Stomach (tissue), 9 donors: Measurements from ENCODE around the gene SERPINB1. TPM values are rescaled to one million over a fixed set of nuclear protein-coding genes. Genes with fewer than 3 reads are reported as not detected.
"Not testable (repeated sequence)": the region's sequence is repeated elsewhere in the genome, so short reads cannot be mapped to it uniquely, and the experiment has no call there.

Experiments used
- DNase-seq, 2 donors: peaks; one replicate each; pipeline versions ENCODE4 v3.0.0 to v3.0.0-alpha.2; 2013 to 2019
- H3K27ac ChIP-seq, 5 donors: fragments of 200-600 bp in 4 of 5; sonication (generic) in 4 of 5; one replicate each; pipeline ENCODE4 v1.5.1; 2013 to 2019; ENCODE audit warnings: mild to moderate bottlenecking in 1 of 5, moderate library complexity in 1 of 5
- H3K27me3 ChIP-seq, 3 donors: fragments of 200-600 bp; sonication (generic); one replicate each; pipeline ENCODE4 v1.5.1; 2017 to 2019; ENCODE audit warnings: mixed run types in 1 of 3
- H3K36me3 ChIP-seq, 4 donors: fragments of 200-600 bp; sonication (generic); 1 replicate in 3 of 4; 2 replicates in 1 of 4; pipeline ENCODE4 v1.5.1; 2016 to 2019
- H3K4me1 ChIP-seq, 4 donors: fragments of 200-600 bp; sonication (generic); one replicate each; pipeline ENCODE4 v1.5.1; 2016 to 2019
- H3K4me3 ChIP-seq, 4 donors: fragments of 200-600 bp; sonication (generic) in 3 of 4; one replicate each; pipeline ENCODE4 v1.5.1; 2016 to 2019; ENCODE audit warnings: mild to moderate bottlenecking in 1 of 4
- H3K9me3 ChIP-seq, 4 donors: fragments of 200-600 bp; sonication (generic); one replicate each; pipeline ENCODE4 v1.5.1; 2016 to 2019
- EP300 ChIP-seq: sonication (generic); formaldehyde crosslinking; IDR thresholded peaks from one replicate; pipeline ENCODE4 v1.6.1; 2017; ENCODE audit warnings: antibody characterized with exemption
- POLR2A ChIP-seq, 4 donors: fragments of 450-650 bp; IDR thresholded peaks; one replicate each; pipeline ENCODE4 v1.6.1; 2016; ENCODE audit warnings: antibody characterized with exemption in 4 of 4, control low read depth in 2 of 4, mild to moderate bottlenecking in 1 of 4, moderate library complexity in 1 of 4
- POLR2AphosphoS5 ChIP-seq, 3 donors: sonication (generic); formaldehyde crosslinking; IDR thresholded peaks; one replicate each; pipeline ENCODE4 v1.6.1; 2016; ENCODE audit warnings: antibody characterized with exemption in 3 of 3
- WGBS, 5 donors: extraction: QIAGEN DNeasy Blood & Tissue Kit in 3 of 5; methylation state at CpG; one replicate each; pipeline versions ENCODE4 v1.1.5 to v1.1.7; 2013 to 2018; 5-methylcytosine and 5-hydroxymethylcytosine counted together
- intact Hi-C: fragments of 100-400 bp; cut with DNase I; formaldehyde crosslinking; loops from one replicate; pipeline ENCODE4 v1.15.1; 2023; ENCODE audit warnings: low total_unique reads
- polyA plus RNA-seq, 3 donors: library from polyadenylated mRNA; stranded (reverse); fragments of 200-250 nt; gene quantifications; one replicate each; pipeline ENCODE4 v1.2.3, GENCODE V29; 2013
- total RNA-seq, 5 donors: library from RNA; depleted of rRNA; stranded (reverse); fragments of >200 nt; gene quantifications; one replicate each; pipeline versions ENCODE4 v1.1.0 to v1.2.3, GENCODE V29; 2014 to 2016
- TF ChIP-seq, protein P1 (sequence below), 7 experiments: fragments of 450-650 bp in 4 of 7; fragments of 200-600 bp in 3 of 7; sonication (generic) in 3 of 7; IDR thresholded peaks; one replicate each; pipeline ENCODE4 v1.5.1; 2016 to 2019; ENCODE audit warnings: antibody characterized with exemption in 7 of 7, control low read depth in 2 of 7, mild to moderate bottlenecking in 1 of 7
- donor health status: healthy with polysubstance abuse.
- donor health status: Bipolar disorder and iron deficiency.
- donor health status: healthy.

The SERPINB1 gene
- total and polyA plus RNA-seq, 8 donors = 10.3 to 146 (median 102) TPM

DNA sequence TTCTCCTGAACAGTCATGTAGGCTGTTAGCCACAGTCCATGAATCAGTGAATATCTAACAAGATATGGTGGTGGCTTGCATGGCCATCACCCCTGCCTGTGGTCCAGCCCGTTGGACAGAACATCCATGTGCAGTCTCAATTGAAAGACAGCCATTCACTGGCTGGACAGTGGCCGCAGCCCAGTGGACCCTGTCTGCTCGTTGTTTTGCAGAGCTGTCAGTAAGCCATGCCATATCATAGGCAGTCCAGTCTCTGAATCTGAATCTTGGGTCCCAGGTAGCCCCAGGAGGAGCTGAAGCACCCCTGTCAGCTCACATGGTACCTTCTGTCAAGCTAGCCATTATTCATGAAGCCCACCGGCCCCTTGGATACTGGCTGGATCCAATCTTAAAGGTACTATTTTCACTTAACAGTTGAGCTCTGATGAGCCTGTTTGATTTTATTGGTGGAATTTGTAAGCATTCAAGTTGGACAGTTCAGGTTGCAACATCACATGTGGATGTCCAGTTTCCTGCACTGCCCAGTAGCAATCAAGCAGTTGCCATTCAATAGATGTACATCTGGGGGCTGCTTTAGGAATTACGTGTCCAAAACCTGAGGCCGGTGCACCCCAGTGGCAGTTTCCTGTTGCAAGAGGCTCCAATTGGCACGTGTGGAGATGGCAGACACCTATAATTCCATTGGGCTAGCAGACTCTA, 37.8 kb downstream of the SERPINB1 start:
- H3K4me1 ChIP-seq = peaks cover 0 to 24% (median 12%) of the 10 kb centered on the region in 4 donors
- H3K27me3 ChIP-seq = no peaks in the 10 kb centered on the region
- H3K4me3 ChIP-seq = no peak overlapping the region
- 85 to 91% (median 87%) methylated on average over 7 of the region's 7 CpGs for WGBS, 5 donors
- no peaks in the 10 kb centered on the region for H3K9me3 ChIP-seq
- TF ChIP-seq EP300 (no peak), POLR2A (IDR thresholded peaks at IDR 0.05) (no peak), POLR2AphosphoS5 (IDR thresholded peaks at IDR 0.05) (no peak)
- TF ChIP-seq, protein P1, sequence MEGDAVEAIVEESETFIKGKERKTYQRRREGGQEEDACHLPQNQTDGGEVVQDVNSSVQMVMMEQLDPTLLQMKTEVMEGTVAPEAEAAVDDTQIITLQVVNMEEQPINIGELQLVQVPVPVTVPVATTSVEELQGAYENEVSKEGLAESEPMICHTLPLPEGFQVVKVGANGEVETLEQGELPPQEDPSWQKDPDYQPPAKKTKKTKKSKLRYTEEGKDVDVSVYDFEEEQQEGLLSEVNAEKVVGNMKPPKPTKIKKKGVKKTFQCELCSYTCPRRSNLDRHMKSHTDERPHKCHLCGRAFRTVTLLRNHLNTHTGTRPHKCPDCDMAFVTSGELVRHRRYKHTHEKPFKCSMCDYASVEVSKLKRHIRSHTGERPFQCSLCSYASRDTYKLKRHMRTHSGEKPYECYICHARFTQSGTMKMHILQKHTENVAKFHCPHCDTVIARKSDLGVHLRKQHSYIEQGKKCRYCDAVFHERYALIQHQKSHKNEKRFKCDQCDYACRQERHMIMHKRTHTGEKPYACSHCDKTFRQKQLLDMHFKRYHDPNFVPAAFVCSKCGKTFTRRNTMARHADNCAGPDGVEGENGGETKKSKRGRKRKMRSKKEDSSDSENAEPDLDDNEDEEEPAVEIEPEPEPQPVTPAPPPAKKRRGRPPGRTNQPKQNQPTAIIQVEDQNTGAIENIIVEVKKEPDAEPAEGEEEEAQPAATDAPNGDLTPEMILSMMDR (IDR thresholded peaks at IDR 0.05) = no peak
- intact Hi-C loops = no loop called here
- DNase-seq = no peak
- no peak overlapping the region for H3K27ac ChIP-seq
- H3K36me3 ChIP-seq = no peaks in the 10 kb centered on the region

DNA sequence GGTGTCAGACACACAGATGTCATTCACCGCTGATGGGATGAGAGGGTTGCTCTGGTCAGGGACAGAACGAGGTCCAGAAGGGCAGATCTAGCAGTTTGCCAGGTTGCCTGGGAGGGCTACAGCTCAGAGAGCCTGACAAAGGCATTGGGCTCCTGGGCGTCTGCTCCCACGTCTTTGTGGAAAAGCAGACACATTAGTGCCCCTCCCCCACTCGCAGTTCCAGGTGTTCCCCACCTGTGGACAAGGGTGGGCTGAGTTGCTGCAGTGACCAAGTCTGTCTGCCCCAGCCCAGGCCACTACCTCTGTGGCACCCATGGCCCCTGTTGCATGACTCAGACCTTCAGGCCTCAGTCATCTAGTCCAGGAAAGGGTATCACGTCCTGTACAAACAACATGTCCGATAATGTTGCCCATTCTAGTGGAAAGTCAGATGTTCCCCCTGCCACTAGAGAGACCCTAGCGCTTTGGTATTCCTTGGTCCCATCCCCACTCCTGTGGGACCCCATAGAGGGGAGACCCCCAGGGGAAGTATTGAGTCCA, 39.1 kb downstream of the SERPINB1 start:
- Histone ChIP-seq H3K27ac (no peak overlapping the region), H3K4me1 (peaks cover 0 to 23% (median 12%) of the 10 kb centered on the region in 4 donors), H3K36me3 (no peaks in the 10 kb centered on the region), H3K9me3 (no peaks in the 10 kb centered on the region), H3K27me3 (no peaks in the 10 kb centered on the region), H3K4me3 (no peak overlapping the region)
- 93 to 95% (median 94%) methylated on average over 8 of the region's 8 CpGs for WGBS, 5 donors
- intact Hi-C loops = no loop called here
- TF ChIP-seq EP300 (no peak), POLR2AphosphoS5 (IDR thresholded peaks at IDR 0.05) (no peak), POLR2A (IDR thresholded peaks at IDR 0.05) (no peak)
- TF ChIP-seq, protein P1 (IDR thresholded peaks at IDR 0.05) = no peak
- no peak for DNase-seq

DNA sequence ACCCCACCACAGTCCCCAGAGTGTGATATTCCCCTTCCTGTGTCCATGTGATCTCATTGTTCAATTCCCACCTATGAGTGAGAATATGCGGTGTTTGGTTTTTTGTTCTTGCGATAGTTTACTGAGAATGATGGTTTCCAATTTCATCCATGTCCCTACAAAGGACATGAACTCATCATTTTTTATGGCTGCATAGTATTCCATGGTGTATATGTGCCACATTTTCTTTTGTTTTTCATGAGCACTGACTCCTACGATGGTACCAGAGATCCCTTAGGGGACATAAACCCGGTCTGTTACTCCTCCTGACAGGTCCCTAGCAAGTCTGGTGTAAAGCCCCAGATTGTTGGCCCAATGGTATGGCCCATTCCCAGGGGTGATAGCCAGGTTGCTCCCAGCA, 40.0 kb downstream of the SERPINB1 start:
- H3K27ac ChIP-seq, DNase-seq, intact Hi-C loops, H3K9me3 ChIP-seq, H3K36me3 ChIP-seq, H3K27me3 ChIP-seq, H3K4me3 ChIP-seq: not testable (repeated sequence)
- 80 to 100% (median 99%) methylated on average over 2 to 3 of the region's 4 CpGs for WGBS, 5 donors
- peaks cover 0 to 32% (median 18%) of the 10 kb centered on the region in 4 donors for H3K4me1 ChIP-seq

DNA sequence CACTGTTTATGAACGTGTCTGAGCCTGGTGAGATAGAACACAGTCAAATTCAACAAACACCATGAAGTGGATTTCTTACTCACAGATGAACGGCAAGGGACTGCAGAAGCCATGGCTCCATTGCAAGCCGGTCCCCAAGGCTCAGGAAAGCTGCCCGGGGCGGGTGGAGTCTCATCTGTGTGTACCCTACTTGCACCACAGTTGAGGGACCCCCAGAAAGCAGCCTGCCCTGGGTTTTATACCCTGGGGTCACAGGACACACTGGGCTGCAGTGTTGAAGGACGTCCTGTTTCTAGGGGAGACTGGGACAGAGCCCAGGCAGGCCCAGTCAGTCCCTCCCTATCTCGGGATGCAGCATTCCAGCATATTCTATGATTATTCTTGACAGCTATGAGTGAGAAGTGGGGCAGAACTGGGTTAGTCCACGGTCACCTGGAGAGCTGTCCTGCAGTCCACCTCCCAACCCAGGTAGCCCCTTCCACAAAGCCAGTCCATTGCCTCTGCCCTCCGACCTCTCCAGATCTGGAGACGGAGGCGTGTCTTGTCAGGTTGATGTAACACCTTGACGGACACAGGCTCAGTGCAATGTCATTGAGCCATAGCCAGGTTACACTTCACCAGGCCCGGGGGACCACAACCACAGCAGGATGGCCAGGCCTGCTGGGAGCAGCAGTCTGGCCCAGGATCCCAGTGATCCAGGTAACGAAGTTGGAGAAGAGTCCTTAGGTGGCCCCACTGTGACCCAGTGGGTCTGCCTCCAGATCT, 40.9 kb downstream of the SERPINB1 start:
- no peak for TF ChIP-seq POLR2AphosphoS5 (IDR thresholded peaks at IDR 0.05)
- H3K27me3 ChIP-seq = no peaks in the 10 kb centered on the region
- WGBS, 5 donors = 72 to 85% (median 74%) methylated on average over 12 to 14 of the region's 14 CpGs
- H3K36me3 ChIP-seq = no peaks in the 10 kb centered on the region
- intact Hi-C loops = no loop called here
- peaks cover 0 to 33% (median 18%) of the 10 kb centered on the region in 4 donors for H3K4me1 ChIP-seq
- no peaks in the 10 kb centered on the region for H3K9me3 ChIP-seq
- no peak for DNase-seq
- H3K27ac ChIP-seq = peak overlapping the region; percentile 12 to 41 (median 35)
- H3K4me3 ChIP-seq = no peak overlapping the region

DNA sequence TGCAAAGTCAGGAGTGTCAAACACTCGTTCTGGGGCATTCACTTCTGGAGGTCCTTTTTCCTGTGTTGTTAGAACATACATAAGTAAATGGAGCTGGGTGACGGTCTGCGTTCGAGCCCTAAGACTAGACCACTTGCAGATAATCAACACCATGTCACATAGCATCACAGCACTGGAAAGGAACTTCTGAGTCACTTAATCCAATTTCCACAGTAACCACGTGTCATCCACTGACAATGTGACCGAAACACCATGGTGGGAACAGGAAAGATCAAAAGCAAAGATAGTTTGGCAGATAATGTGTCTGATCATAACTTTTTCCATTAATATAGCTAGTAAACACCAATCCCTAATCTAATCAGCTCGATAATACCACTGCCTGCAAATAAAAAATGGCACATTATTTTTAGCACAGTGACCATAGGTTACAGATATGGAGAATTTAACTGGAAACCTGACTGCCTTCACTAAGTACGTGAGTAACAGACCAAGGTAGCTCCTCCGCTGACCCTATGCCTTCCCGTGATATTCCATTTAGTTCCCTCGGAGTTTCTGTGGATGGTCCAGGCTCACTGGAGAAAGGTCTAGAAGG, 41.6 kb downstream of the SERPINB1 start:
- no peaks in the 10 kb centered on the region for H3K27me3 ChIP-seq
- H3K36me3 ChIP-seq = no peaks in the 10 kb centered on the region
- no peak for DNase-seq
- no peaks in the 10 kb centered on the region for H3K9me3 ChIP-seq
- TF ChIP-seq POLR2AphosphoS5 (IDR thresholded peaks at IDR 0.05) (peak in 2 of 3 donors; percentile 20 to 25), EP300 (no peak)
- no peak overlapping the region for H3K4me3 ChIP-seq
- H3K27ac ChIP-seq = peak overlapping the region; percentile 28 to 45 (median 38)
- peaks cover 0 to 33% (median 18%) of the 10 kb centered on the region in 4 donors for H3K4me1 ChIP-seq
- 28 to 55% (median 52%) methylated on average over 11 of the region's 11 CpGs for WGBS, 5 donors
- intact Hi-C loops = loop anchor here (10.0 kb wide), 1 partner anchor 45 kb away; the partner anchor contains the start of gene SERPINB1
